DLD1 (cell line): ENCODE results near the gene CCDC179.

ENCODE experiments used
- in situ Hi-C: cut with HindIII; loops from 2 replicates; pipeline ENCODE4 v1.10.0; 2017; ENCODE audit warnings: low sequenced_read_pairs

The CCDC179 gene

GRCh38 chr11:22860241-22860640, at the start of gene CCDC179:
TSS of gene CCDC179 (minus strand) at chr11:22860474. CDS start at chr11:22860421, 53 bp downstream.
- in situ Hi-C loops = no loop called here

GRCh38 chr11:22903782-22904181, 43.5 kb upstream of the CCDC179 start:
- in situ Hi-C loops = no loop called here

GRCh38 chr11:22901603-22902002, 41.3 kb upstream of the CCDC179 start:
- in situ Hi-C loops = no loop called here

GRCh38 chr11:22900764-22901486, 40.7 kb upstream of the CCDC179 start:
- in situ Hi-C loops = no loop called here

- in situ Hi-C loops = no loop called here
Measured at GRCh38 chr11:22898036-22898435, 37.8 kb upstream of the CCDC179 start.

- in situ Hi-C loops = no loop called here
Measured at GRCh38 chr11:22890227-22890626, 30.0 kb upstream of the CCDC179 start.

- in situ Hi-C loops = no loop called here
Measured at GRCh38 chr11:22884217-22884616, 23.9 kb upstream of the CCDC179 start.

GRCh38 chr11:22879630-22880029, 19.4 kb upstream of the CCDC179 start:
- in situ Hi-C loops = no loop called here

- in situ Hi-C loops = no loop called here
Measured at GRCh38 chr11:22878604-22879003, 18.3 kb upstream of the CCDC179 start.

GRCh38 chr11:22878039-22878438, 17.8 kb upstream of the CCDC179 start:
- in situ Hi-C loops = no loop called here

GRCh38 chr11:22875869-22876473, 15.7 kb upstream of the CCDC179 start:
- in situ Hi-C loops = no loop called here

- in situ Hi-C loops = no loop called here
Measured at GRCh38 chr11:22869325-22869724, 9.1 kb upstream of the CCDC179 start.

- in situ Hi-C loops = no loop called here
Measured at GRCh38 chr11:22859756-22860155, 518 bp downstream of the CCDC179 start.

- in situ Hi-C loops = no loop called here
Measured at GRCh38 chr11:22851477-22851876, 8.8 kb downstream of the CCDC179 start.

GRCh38 chr11:22846726-22847125, 13.5 kb downstream of the CCDC179 start:
- in situ Hi-C loops = no loop called here

GRCh38 chr11:22832315-22833015, 27.8 kb downstream of the CCDC179 start:
- in situ Hi-C loops = no loop called here

GRCh38 chr11:22830082-22830414, 30.2 kb downstream of the CCDC179 start:
- in situ Hi-C loops = no loop called here

GRCh38 chr11:22829231-22830081, 30.8 kb downstream of the CCDC179 start, which contains the start of gene SVIP:
TSS of gene SVIP (minus strand) at chr11:22829801. CDS start at chr11:22829748, 53 bp downstream.
- in situ Hi-C loops = no loop called here

- in situ Hi-C loops = no loop called here
Measured at GRCh38 chr11:22828373-22828772, 31.9 kb downstream of the CCDC179 start.

- in situ Hi-C loops = no loop called here
Measured at GRCh38 chr11:22822203-22822602, 38.1 kb downstream of the CCDC179 start.

- in situ Hi-C loops = no loop called here
Measured at GRCh38 chr11:22809893-22810292, 50.4 kb downstream of the CCDC179 start.
